Measurements from ENCODE around the gene ASAH2B. TPM values are rescaled to one million over a fixed set of nuclear protein-coding genes. Genes with fewer than 3 reads are reported as not detected.
A peak's percentile ranks its signal among the peaks of the same experiment; 100 is the strongest.

Gene ASAH2B
- total and polyA plus RNA-seq, 2 of the 13 experiments (the other 11 are each of a cell fraction or from before 2014, with no cell fraction given) = 4.2 to 4.6 TPM

GRCh38 chr10:50807851-50808776 is 68.4 kb downstream of the ASAH2B start (continued):
- TF ChIP-seq ZNF609 (CRISPR knock-in tag; IDR thresholded peaks at IDR 0.05; ENCODE audit: borderline replicate concordance) (0 out of 2 replicates have a peak, but pooled peaks have one; percentile 32), MAFF (IDR thresholded peaks at IDR 0.05; ENCODE audit: low read depth, low read length) (peak; percentile 44; the same call in 1 of the 2 replicates), THRA (CRISPR knock-in tag; IDR thresholded peaks at IDR 0.05; ENCODE audit: borderline replicate concordance) (no peak; the same call in 1 of the 2 replicates), HDAC1 (CRISPR knock-in tag; IDR thresholded peaks at IDR 0.05) (peak; percentile 53; the same call in 1 of the 2 replicates), RFX3 (CRISPR knock-in tag; IDR thresholded peaks at IDR 0.05) (peak; percentile 85), ZNF550 (CRISPR knock-in tag; IDR thresholded peaks at IDR 0.05; ENCODE audit: borderline replicate concordance) (no peak), FOXP4 (CRISPR knock-in tag; IDR thresholded peaks at IDR 0.05) (peak; percentile 82), ZNF382 (CRISPR knock-in tag; IDR thresholded peaks at IDR 0.05; ENCODE audit: borderline replicate concordance) (no peak), RBM39 (IDR thresholded peaks at IDR 0.05; ENCODE audit: low read depth, low read length, poor library complexity, severe bottlenecking) (no peak), KDM4B (CRISPR knock-in tag; IDR thresholded peaks at IDR 0.05) (no peak), RFXANK (CRISPR knock-in tag; IDR thresholded peaks at IDR 0.05) (peak; percentile 92; the same call in 1 of the 2 replicates), SALL1 (CRISPR knock-in tag; IDR thresholded peaks at IDR 0.05) (peak; percentile 70)
- TF ChIP-seq, protein P1, sequence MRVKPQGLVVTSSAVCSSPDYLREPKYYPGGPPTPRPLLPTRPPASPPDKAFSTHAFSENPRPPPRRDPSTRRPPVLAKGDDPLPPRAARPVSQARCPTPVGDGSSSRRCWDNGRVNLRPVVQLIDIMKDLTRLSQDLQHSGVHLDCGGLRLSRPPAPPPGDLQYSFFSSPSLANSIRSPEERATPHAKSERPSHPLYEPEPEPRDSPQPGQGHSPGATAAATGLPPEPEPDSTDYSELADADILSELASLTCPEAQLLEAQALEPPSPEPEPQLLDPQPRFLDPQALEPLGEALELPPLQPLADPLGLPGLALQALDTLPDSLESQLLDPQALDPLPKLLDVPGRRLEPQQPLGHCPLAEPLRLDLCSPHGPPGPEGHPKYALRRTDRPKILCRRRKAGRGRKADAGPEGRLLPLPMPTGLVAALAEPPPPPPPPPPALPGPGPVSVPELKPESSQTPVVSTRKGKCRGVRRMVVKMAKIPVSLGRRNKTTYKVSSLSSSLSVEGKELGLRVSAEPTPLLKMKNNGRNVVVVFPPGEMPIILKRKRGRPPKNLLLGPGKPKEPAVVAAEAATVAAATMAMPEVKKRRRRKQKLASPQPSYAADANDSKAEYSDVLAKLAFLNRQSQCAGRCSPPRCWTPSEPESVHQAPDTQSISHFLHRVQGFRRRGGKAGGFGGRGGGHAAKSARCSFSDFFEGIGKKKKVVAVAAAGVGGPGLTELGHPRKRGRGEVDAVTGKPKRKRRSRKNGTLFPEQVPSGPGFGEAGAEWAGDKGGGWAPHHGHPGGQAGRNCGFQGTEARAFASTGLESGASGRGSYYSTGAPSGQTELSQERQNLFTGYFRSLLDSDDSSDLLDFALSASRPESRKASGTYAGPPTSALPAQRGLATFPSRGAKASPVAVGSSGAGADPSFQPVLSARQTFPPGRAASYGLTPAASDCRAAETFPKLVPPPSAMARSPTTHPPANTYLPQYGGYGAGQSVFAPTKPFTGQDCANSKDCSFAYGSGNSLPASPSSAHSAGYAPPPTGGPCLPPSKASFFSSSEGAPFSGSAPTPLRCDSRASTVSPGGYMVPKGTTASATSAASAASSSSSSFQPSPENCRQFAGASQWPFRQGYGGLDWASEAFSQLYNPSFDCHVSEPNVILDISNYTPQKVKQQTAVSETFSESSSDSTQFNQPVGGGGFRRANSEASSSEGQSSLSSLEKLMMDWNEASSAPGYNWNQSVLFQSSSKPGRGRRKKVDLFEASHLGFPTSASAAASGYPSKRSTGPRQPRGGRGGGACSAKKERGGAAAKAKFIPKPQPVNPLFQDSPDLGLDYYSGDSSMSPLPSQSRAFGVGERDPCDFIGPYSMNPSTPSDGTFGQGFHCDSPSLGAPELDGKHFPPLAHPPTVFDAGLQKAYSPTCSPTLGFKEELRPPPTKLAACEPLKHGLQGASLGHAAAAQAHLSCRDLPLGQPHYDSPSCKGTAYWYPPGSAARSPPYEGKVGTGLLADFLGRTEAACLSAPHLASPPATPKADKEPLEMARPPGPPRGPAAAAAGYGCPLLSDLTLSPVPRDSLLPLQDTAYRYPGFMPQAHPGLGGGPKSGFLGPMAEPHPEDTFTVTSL (CRISPR knock-in tag; IDR thresholded peaks at IDR 0.05; ENCODE audit: borderline replicate concordance) = peak; percentile 52; the same call in 1 of the 2 replicates

Measured in HepG2 (cell line).